KG1 (cell line): ENCODE data around the gene ZNF487.
A peak's percentile ranks its signal among the peaks of the same experiment; 100 is the strongest.
"Not testable (repeated sequence)": the region's sequence is repeated elsewhere in the genome, so short reads cannot be mapped to it uniquely, and the experiment has no call there.

ENCODE experiments used
- DNase-seq: peaks from one replicate; lab custom pipeline; 2025; lab: John Stamatoyannopoulos, UW

The ZNF487 gene

GRCh38 chr10:43404704-43405084 lies 32.2 kb upstream of the ZNF487 start:
- DNase-seq = no peak

GRCh38 chr10:43407148-43407575 lies 29.7 kb upstream of the ZNF487 start:
- DNase-seq = no peak

- DNase-seq = peak; percentile 60
Measured at GRCh38 chr10:43407576-43408330, 29.2 kb upstream of the ZNF487 start.

- DNase-seq = no peak
Measured at GRCh38 chr10:43408331-43408709, 28.6 kb upstream of the ZNF487 start.

GRCh38 chr10:43408710-43409384 lies 28.1 kb upstream of the ZNF487 start, which contains the start of gene HNRNPF:
HNRNPF (minus strand) TSS chr10:43409186; CDS start chr10:43387884, 21,302 bp downstream.
- peak; percentile 98 for DNase-seq

GRCh38 chr10:43409385-43410109 lies 27.4 kb upstream of the ZNF487 start:
- DNase-seq = peak; percentile 83

- DNase-seq = no peak
Measured at GRCh38 chr10:43410345-43410744, 26.6 kb upstream of the ZNF487 start.

- no peak for DNase-seq
Measured at GRCh38 chr10:43411536-43411935, 25.4 kb upstream of the ZNF487 start.

GRCh38 chr10:43415544-43415943 lies 21.4 kb upstream of the ZNF487 start:
- no peak for DNase-seq

GRCh38 chr10:43417950-43418768 lies 18.8 kb upstream of the ZNF487 start:
- DNase-seq = peak; percentile 91

GRCh38 chr10:43419997-43420368 lies 16.9 kb upstream of the ZNF487 start:
- no peak for DNase-seq

- DNase-seq = peak; percentile 59
Measured at GRCh38 chr10:43420369-43421200, 16.3 kb upstream of the ZNF487 start.

GRCh38 chr10:43421201-43421507 lies 15.8 kb upstream of the ZNF487 start:
- no peak for DNase-seq

GRCh38 chr10:43421519-43421918 lies 15.4 kb upstream of the ZNF487 start:
- no peak for DNase-seq

- DNase-seq = not testable (repeated sequence)
Measured at GRCh38 chr10:43421944-43422343, 15.0 kb upstream of the ZNF487 start.

- DNase-seq = no peak
Measured at GRCh38 chr10:43424416-43424815, 12.5 kb upstream of the ZNF487 start.

- DNase-seq = not testable (repeated sequence)
Measured at GRCh38 chr10:43426476-43426875, 10.4 kb upstream of the ZNF487 start.

GRCh38 chr10:43427166-43427825 lies 9.6 kb upstream of the ZNF487 start:
- DNase-seq = no peak

GRCh38 chr10:43430926-43431663 lies 5.8 kb upstream of the ZNF487 start:
- DNase-seq = no peak
